ENCODE results near the gene ATP9B. TPM values are rescaled to one million over a fixed set of nuclear protein-coding genes. Genes with fewer than 3 reads are reported as not detected.

Gene ATP9B
- total RNA-seq, 1 donor from 2014 or later = 12.6 TPM

- Histone ChIP-seq H2AFZ (ENCODE audit: low read depth, low read length) (no peak overlapping the region), H3K4me2 (ENCODE audit: low read length) (no peak overlapping the region), H3K4me3 (ENCODE audit: insufficient read depth, low read depth, low read length) (no peak overlapping the region), H3K36me3 (ENCODE audit: insufficient read depth, low read length) (peaks cover 3% of the 10 kb centered on the region), H3K9me3 (ENCODE audit: insufficient read depth, low read depth, low read length) (no peaks in the 10 kb centered on the region), H3K27ac (ENCODE audit: low read depth, low read length) (no peak overlapping the region), H4K20me1 (ENCODE audit: insufficient read depth, low read length) (no peaks in the 10 kb centered on the region), H3K27me3 (ENCODE audit: insufficient read depth, low read length) (no peaks in the 10 kb centered on the region), H3K4me1 (ENCODE audit: insufficient read depth, low read length) (no peaks in the 10 kb centered on the region), H3K79me2 (ENCODE audit: insufficient read depth, low read length) (no peaks in the 10 kb centered on the region), H3K9ac (ENCODE audit: low read length) (no peak overlapping the region)
- no peak for FAIRE-seq
- TF ChIP-seq EZH2 (IDR thresholded peaks at IDR 0.05; ENCODE audit: insufficient read depth, low read length) (no peak), CTCF (IDR thresholded peaks at IDR 0.05; ENCODE audit: insufficient read depth, low read depth, low read length) (no peak)
- Mint-ChIP-seq H3K9me3 (ENCODE audit: unreplicated experiment) (no peaks in the 10 kb centered on the region), H3K4me3 (ENCODE audit: unreplicated experiment) (no peak overlapping the region), H3K4me1 (ENCODE audit: low read depth, unreplicated experiment) (no peaks in the 10 kb centered on the region), H3K36me3 (ENCODE audit: low read depth, unreplicated experiment) (peaks cover 5% of the 10 kb centered on the region), H3K27me3 (ENCODE audit: low read depth, unreplicated experiment) (no peaks in the 10 kb centered on the region), H3K27ac (ENCODE audit: unreplicated experiment) (no peak overlapping the region)
- DNase-seq (ENCODE audit: low read depth) = no peak
Observed at GRCh38 chr18:79354350-79354749, 285.2 kb downstream of the ATP9B start.

GRCh38 chr18:79355433-79356335, 286.5 kb downstream of the ATP9B start:
- Histone ChIP-seq H3K4me3 (ENCODE audit: insufficient read depth, low read depth, low read length) (no peak overlapping the region), H3K36me3 (ENCODE audit: insufficient read depth, low read length) (peaks cover 3% of the 10 kb centered on the region), H4K20me1 (ENCODE audit: insufficient read depth, low read length) (no peaks in the 10 kb centered on the region), H3K4me1 (ENCODE audit: insufficient read depth, low read length) (no peaks in the 10 kb centered on the region), H3K79me2 (ENCODE audit: insufficient read depth, low read length) (no peaks in the 10 kb centered on the region), H3K9me3 (ENCODE audit: insufficient read depth, low read depth, low read length) (no peaks in the 10 kb centered on the region), H3K27me3 (ENCODE audit: insufficient read depth, low read length) (no peaks in the 10 kb centered on the region), H3K27ac (ENCODE audit: low read depth, low read length) (no peak overlapping the region), H3K9ac (ENCODE audit: low read length) (no peak overlapping the region), H2AFZ (ENCODE audit: low read depth, low read length) (no peak overlapping the region), H3K4me2 (ENCODE audit: low read length) (no peak overlapping the region)
- no peaks in the 10 kb centered on the region for H3K4me1 Mint-ChIP-seq (ENCODE audit: low read depth, unreplicated experiment)
- H3K27ac Mint-ChIP-seq (ENCODE audit: unreplicated experiment) = no peak overlapping the region
- peaks cover 4% of the 10 kb centered on the region for H3K36me3 Mint-ChIP-seq (ENCODE audit: low read depth, unreplicated experiment)
- FAIRE-seq (no peak), DNase-seq (ENCODE audit: low read depth) (no peak)
- H3K9me3 Mint-ChIP-seq (ENCODE audit: unreplicated experiment) = no peaks in the 10 kb centered on the region
- no peak for TF ChIP-seq CTCF (IDR thresholded peaks at IDR 0.05; ENCODE audit: insufficient read depth, low read depth, low read length)
- no peak for TF ChIP-seq EZH2 (IDR thresholded peaks at IDR 0.05; ENCODE audit: insufficient read depth, low read length)
- H3K27me3 Mint-ChIP-seq (ENCODE audit: low read depth, unreplicated experiment) = no peaks in the 10 kb centered on the region
- H3K4me3 Mint-ChIP-seq (ENCODE audit: unreplicated experiment) = no peak overlapping the region

GRCh38 chr18:79356435-79356834, 287.2 kb downstream of the ATP9B start:
- H3K9ac ChIP-seq (ENCODE audit: low read length) = no peak overlapping the region
- peaks cover under 1% of the 10 kb centered on the region for H3K4me1 ChIP-seq (ENCODE audit: insufficient read depth, low read length)
- H3K27ac Mint-ChIP-seq (ENCODE audit: unreplicated experiment) = no peak overlapping the region
- peaks cover 4% of the 10 kb centered on the region for H3K36me3 Mint-ChIP-seq (ENCODE audit: low read depth, unreplicated experiment)
- no peaks in the 10 kb centered on the region for H3K79me2 ChIP-seq (ENCODE audit: insufficient read depth, low read length)
- no peak overlapping the region for H3K4me3 Mint-ChIP-seq (ENCODE audit: unreplicated experiment)
- H3K4me2 ChIP-seq (ENCODE audit: low read length) = no peak overlapping the region
- H3K36me3 ChIP-seq (ENCODE audit: insufficient read depth, low read length) = peaks cover 3% of the 10 kb centered on the region
- H3K4me3 ChIP-seq (ENCODE audit: insufficient read depth, low read depth, low read length) = no peak overlapping the region
- H2AFZ ChIP-seq (ENCODE audit: low read depth, low read length) = no peak overlapping the region
- peaks cover 2% of the 10 kb centered on the region for H3K4me1 Mint-ChIP-seq (ENCODE audit: low read depth, unreplicated experiment)
- H3K27me3 Mint-ChIP-seq (ENCODE audit: low read depth, unreplicated experiment) = no peaks in the 10 kb centered on the region
- no peak for TF ChIP-seq CTCF (IDR thresholded peaks at IDR 0.05; ENCODE audit: insufficient read depth, low read depth, low read length)
- no peak for TF ChIP-seq EZH2 (IDR thresholded peaks at IDR 0.05; ENCODE audit: insufficient read depth, low read length)
- no peak for FAIRE-seq
- H3K27me3 ChIP-seq (ENCODE audit: insufficient read depth, low read length) = no peaks in the 10 kb centered on the region
- H3K9me3 ChIP-seq (ENCODE audit: insufficient read depth, low read depth, low read length) = no peaks in the 10 kb centered on the region
- no peaks in the 10 kb centered on the region for H4K20me1 ChIP-seq (ENCODE audit: insufficient read depth, low read length)
- no peak overlapping the region for H3K27ac ChIP-seq (ENCODE audit: low read depth, low read length)
- no peaks in the 10 kb centered on the region for H3K9me3 Mint-ChIP-seq (ENCODE audit: unreplicated experiment)
- DNase-seq (ENCODE audit: low read depth) = no peak

All from astrocyte (in vitro differentiated cells and primary cell).